Epithelial cell of esophagus (primary cell): ENCODE measurements around the gene ELK4.
A peak's percentile ranks its signal among the peaks of the same experiment; 100 is the strongest.

Experiments used
- DNase-seq: peaks from one replicate; pipeline ENCODE4 v3.0.0; 2010; ENCODE audit warnings: low read depth
- H3K4me3 ChIP-seq: 2 replicates; pipeline ENCODE4 v1.5.1; 2011; ENCODE audit warnings: mild to moderate bottlenecking, low read length, control low read depth
- CTCF ChIP-seq: IDR thresholded peaks from 2 replicates; pipeline ENCODE4 v1.5.1; 2011; ENCODE audit warnings: low read depth, mild to moderate bottlenecking, low read length, control low read depth, inconsistent platforms; ENCODE audit not compliant: insufficient read depth; ENCODE audit errors: missing control alignments

ELK4 gene

GRCh38 chr1:205596876-205597275, 34.9 kb downstream of the ELK4 start:
- H3K4me3 ChIP-seq, result no peak overlapping the region
- no peak for DNase-seq
- no peak for TF ChIP-seq CTCF

- DNase-seq, result peak; percentile 80
- TF ChIP-seq CTCF, result no peak
- no peak overlapping the region for H3K4me3 ChIP-seq
These were observed 36.0 kb downstream of the ELK4 start for GRCh38 chr1:205595861-205596260.

DNA sequence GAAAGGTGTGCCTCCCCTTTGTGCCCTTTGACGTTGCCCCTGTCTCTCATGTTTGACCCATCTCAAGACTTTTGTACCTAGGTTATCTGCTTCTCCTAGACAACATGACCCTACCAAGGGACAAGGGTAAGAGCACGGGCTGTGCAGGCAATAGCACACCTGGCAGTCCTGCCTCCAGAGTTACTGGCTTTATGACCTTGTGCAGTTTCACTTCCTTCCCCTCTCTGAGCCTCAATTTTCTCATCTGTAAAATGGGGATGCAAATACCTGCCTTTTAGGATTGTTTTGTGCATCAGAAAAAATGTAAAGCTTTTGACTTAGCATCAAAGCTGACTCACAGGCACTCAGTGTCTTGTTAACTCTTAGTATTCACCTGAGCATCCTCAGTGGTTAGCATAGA, 36.4 kb downstream of the ELK4 start:
- no peak for DNase-seq
- TF ChIP-seq CTCF, result no peak
- no peak overlapping the region for H3K4me3 ChIP-seq

- no peak overlapping the region for H3K4me3 ChIP-seq
- no peak for DNase-seq
- TF ChIP-seq CTCF, result no peak
These were observed 37.0 kb downstream of the ELK4 start for GRCh38 chr1:205594846-205595245.

- DNase-seq, result no peak
- TF ChIP-seq CTCF, result no peak
- H3K4me3 ChIP-seq, result no peak overlapping the region
These were observed 37.8 kb downstream of the ELK4 start for GRCh38 chr1:205593967-205594366.

- H3K4me3 ChIP-seq, result no peak overlapping the region
- TF ChIP-seq CTCF, result no peak
These were observed 38.3 kb downstream of the ELK4 start for GRCh38 chr1:205593532-205593931.

DNA sequence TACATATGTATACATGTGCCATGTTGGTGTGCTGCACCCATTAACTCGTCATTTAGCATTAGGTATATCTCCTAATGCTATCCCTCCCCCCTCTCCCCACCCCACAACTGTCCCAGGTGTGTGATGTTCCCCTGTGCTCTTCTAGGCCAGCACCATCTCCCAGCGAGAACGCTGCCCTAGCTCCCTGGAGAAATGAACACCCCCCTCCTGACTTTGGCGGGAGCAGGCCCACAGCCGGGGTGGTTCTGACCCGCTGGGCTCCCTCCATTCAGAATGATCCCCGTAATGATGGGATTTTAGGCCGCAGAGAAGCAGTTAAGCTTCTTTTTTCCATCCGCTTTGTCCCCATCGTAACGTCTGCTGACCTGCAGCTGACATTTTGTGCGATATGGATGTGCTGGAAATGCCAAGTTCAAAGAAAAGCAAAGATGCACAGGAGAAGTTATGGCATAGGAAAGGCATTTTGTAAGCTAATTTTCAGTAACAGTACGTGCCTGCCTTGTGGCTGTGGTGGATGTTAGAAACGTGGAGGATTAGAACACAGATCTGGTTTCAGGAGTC, 39.3 kb downstream of the ELK4 start:
- no peak overlapping the region for H3K4me3 ChIP-seq
- no peak for TF ChIP-seq CTCF
- no peak for DNase-seq

More at GRCh38 chr1:205593532-205593931, 38.3 kb downstream of the ELK4 start:
- DNase-seq, result no peak
